Heart left ventricle (tissue), 13 donors: ENCODE measurements around the gene DRP2.

Experiments used
- CTCF ChIP-seq, 12 donors: fragments of 200-600 bp; sonication (generic) in 4 of 12; IDR thresholded peaks; one replicate each; pipeline versions ENCODE4 v1.5.0 to v1.8.0; 2018 to 2022; ENCODE audit warnings: antibody characterized with exemption in 12 of 12, mild to moderate bottlenecking in 5 of 12
- POLR2A ChIP-seq, 2 donors: fragments of 450-650 bp; IDR thresholded peaks; one replicate each; pipeline ENCODE4 v1.6.1; 2017; ENCODE audit warnings: antibody characterized with exemption in 2 of 2, mild to moderate bottlenecking in 2 of 2, moderate library complexity in 2 of 2
- donor health status: ischemic (EF 13 %, LVEDD 7.1; RV severe dilation, severe dysfunction).
- donor health status: DM: no; HTN: yes; CAD: no.
- donor health status: DM: no; HTN: no; CAD: no.
- donor health status: ischemic (EF 25% LVEDD 6.9; RV normal size, moderate dysfunction).
- donor health status: ischemic (EF 25% LVEDD 5.7; RV mildly dilated, moderate dysfunction).
- donor health status: ischemic (EF 35%, LVEDD 5.7; RV mildly dilated, moderate dysfunction).
- donor health status: nonischemic (EF 11% LVEDD 7.7; RV severe dilation, severe dysfunction).
- donor health status: DM: yes; HTN: yes; CAD: no.
- donor health status: PGD.
- donor health status: ischemic (EF 29% LVEDD 5.4; RV normal size, mild dysfunction).
- donor health status: nonischemic (EF 23%, LVEDD 6.1; RV moderate dilation, normal function).

GRCh38 chrX:101231080-101231479 lies 11.5 kb downstream of the DRP2 start:
- TF ChIP-seq CTCF (IDR thresholded peaks at IDR 0.05) (no peak), POLR2A (IDR thresholded peaks at IDR 0.05) (no peak)
